SK-N-SH (cell line): Measurements from ENCODE around the gene POLE2. TPM values are rescaled to one million over a fixed set of nuclear protein-coding genes. Genes with fewer than 3 reads are reported as not detected.

Source experiments
- CTCF ChIA-PET: fragments of 300-600, 350-600 bp; formaldehyde crosslinking; extraction: SDS; loops from one replicate; lab custom pipeline; 2021; lab: Yijun Ruan, JAX
- POLR2A ChIA-PET: fragments of 350-600 bp; sonication (Branson Sonifier 250); formaldehyde crosslinking; extraction: SDS; loops from one replicate; lab custom pipeline; 2020; ENCODE audit warnings: antibody characterized with exemption, inconsistent platforms; lab: Yijun Ruan, JAX
- DNase-seq: peaks from one replicate; pipeline ENCODE4 v3.0.0; 2012
- H2AFZ ChIP-seq: fragments of 200-600 bp; sonication (generic); 2 replicates; pipeline ENCODE4 v1.8.1; 2016; ENCODE audit warnings: antibody characterized with exemption, mild to moderate bottlenecking, low read depth
- H3F3A ChIP-seq: fragments of 200-600 bp; sonication (generic); replicated peaks from 2 replicates; pipeline ENCODE3; 2016; ENCODE audit warnings: antibody characterized with exemption, mild to moderate bottlenecking; ENCODE audit not compliant: insufficient read depth
- H3K27ac ChIP-seq, 2 experiments: fragments of 200-500 bp in 1 of 2; fragments of 200-600 bp in 1 of 2; sonication (Bioruptor generic) in 1 of 2; sonication (generic), shearing (Covaris generic) in 1 of 2; 2 replicates each; pipeline versions ENCODE4 v1.5.1 to v1.6.1; 2014 to 2016; ENCODE audit warnings: low read depth in 2 of 2, inconsistent platforms in 1 of 2, low read length in 1 of 2, mild to moderate bottlenecking in 1 of 2, mixed read lengths in 1 of 2
- H3K27me3 ChIP-seq: fragments of 200-600 bp; sonication (generic), shearing (Covaris generic); 2 replicates; pipeline ENCODE4 v1.6.1; 2016; ENCODE audit warnings: mixed run types; ENCODE audit not compliant: insufficient read depth
- H3K36me3 ChIP-seq, 2 experiments: fragments of 200-500 bp in 1 of 2; fragments of 200-600 bp in 1 of 2; sonication (Bioruptor generic) in 1 of 2; sonication (generic) in 1 of 2; replicated peaks in 1 of 2; 2 replicates each; pipeline versions ENCODE3 to v1.5.1; 2014 to 2016; ENCODE audit warnings: low read length in 1 of 2, mild to moderate bottlenecking in 1 of 2; ENCODE audit not compliant: insufficient read depth in 2 of 2, control insufficient read depth in 1 of 2
- H3K4me1 ChIP-seq, 2 experiments: fragments of 200-500 bp in 1 of 2; fragments of 200-600 bp in 1 of 2; sonication (Bioruptor generic) in 1 of 2; sonication (generic), shearing (Covaris generic) in 1 of 2; 2 replicates each; pipeline versions ENCODE4 v1.5.1 to v1.6.1; 2014 to 2016; ENCODE audit warnings: low read depth in 1 of 2, low read length in 1 of 2, mixed run types in 1 of 2; ENCODE audit not compliant: insufficient read depth in 2 of 2, control insufficient read depth in 1 of 2
- H3K4me2 ChIP-seq: fragments of 200-600 bp; sonication (generic), shearing (Covaris generic); 2 replicates; pipeline ENCODE4 v1.6.1; 2017; ENCODE audit warnings: mixed run types
- H3K4me3 ChIP-seq, 2 experiments: fragments of 200-500 bp in 1 of 2; fragments of 200-600 bp in 1 of 2; sonication (Bioruptor generic) in 1 of 2; sonication (generic), shearing (Covaris generic) in 1 of 2; 2 replicates each; pipeline versions ENCODE4 v1.5.1 to v1.8.1; 2014 to 2016; ENCODE audit warnings: low read depth in 2 of 2, inconsistent platforms in 1 of 2, low read length in 1 of 2, mild to moderate bottlenecking in 1 of 2, mixed read lengths in 1 of 2, moderate library complexity in 1 of 2
- H3K79me2 ChIP-seq: fragments of 200-600 bp; sonication (generic); 2 replicates; pipeline ENCODE4 v1.8.1; 2017; ENCODE audit warnings: mild to moderate bottlenecking; ENCODE audit not compliant: insufficient read depth
- H3K9ac ChIP-seq: fragments of 200-600 bp; sonication (generic); 2 replicates; pipeline ENCODE4 v1.6.1; 2017; ENCODE audit warnings: mixed run types
- H3K9me2 ChIP-seq: fragments of 200-600 bp; sonication (generic); 2 replicates; pipeline ENCODE4 v1.6.1; 2017; ENCODE audit warnings: mixed run types
- H3K9me3 ChIP-seq: fragments of 200-600 bp; sonication (generic); 2 replicates; pipeline ENCODE4 v1.6.1; 2017; ENCODE audit warnings: mixed run types, mild to moderate bottlenecking, moderate library complexity
- H4K20me1 ChIP-seq: fragments of 200-600 bp; sonication (generic); 2 replicates; pipeline ENCODE4 v1.6.1; 2017; ENCODE audit warnings: mild to moderate bottlenecking, mixed run types; ENCODE audit not compliant: insufficient read depth
- CHD2 ChIP-seq: fragments of 150-350 bp; IDR thresholded peaks from 2 replicates; pipeline ENCODE4 v1.6.1; 2018; ENCODE audit warnings: low read length; ENCODE audit not compliant: partially characterized antibody
- MAX ChIP-seq: IDR thresholded peaks from 2 replicates; pipeline ENCODE4 v1.4.0; 2012; ENCODE audit warnings: low read depth
- MXI1 ChIP-seq: IDR thresholded peaks from 2 replicates; pipeline ENCODE4 v1.6.1; 2012; ENCODE audit warnings: mild to moderate bottlenecking, low read depth, low read length, improper control_type of control experiment
- NRF1 ChIP-seq: IDR thresholded peaks from 2 replicates; pipeline ENCODE4 v1.6.1; 2012; ENCODE audit warnings: low read depth, mild to moderate bottlenecking, low read length
- POLR2AphosphoS5 ChIP-seq: IDR thresholded peaks from 2 replicates; pipeline ENCODE4 v1.6.1; 2012; ENCODE audit warnings: low read depth, low read length
- REST ChIP-seq: IDR thresholded peaks from 2 replicates; pipeline ENCODE4 v1.6.1; 2012; ENCODE audit warnings: mild to moderate bottlenecking, low read depth, low read length, moderate library complexity
- SIN3A ChIP-seq: IDR thresholded peaks from 2 replicates; pipeline ENCODE4 v1.6.1; 2012; ENCODE audit warnings: low read depth, mild to moderate bottlenecking, low read length, moderate library complexity, borderline replicate concordance
- SMC3 ChIP-seq: IDR thresholded peaks from 2 replicates; pipeline ENCODE4 v1.6.1; 2012; ENCODE audit warnings: low read depth, low read length, improper control_type of control experiment
- TAF1 ChIP-seq: IDR thresholded peaks from 2 replicates; pipeline ENCODE4 v1.6.1; 2012; ENCODE audit warnings: low read depth, mild to moderate bottlenecking, low read length, moderate library complexity, borderline replicate concordance
- YY1 ChIP-seq: IDR thresholded peaks from 2 replicates; pipeline ENCODE4 v1.4.0; 2012; ENCODE audit warnings: low read depth, mild to moderate bottlenecking
- WGBS: methylation state at CpG from one replicate; pipeline ENCODE4 v1.1.6; 2017; ENCODE audit warnings: low lambda C conversion rate; 5-methylcytosine and 5-hydroxymethylcytosine counted together
- polyA plus RNA-seq, 3 experiments: library from polyadenylated mRNA; depleted of rRNA; stranded (reverse); fragments of >200 nt; gene quantifications; 2 replicates each; pipeline ENCODE4 v1.2.3, GENCODE V29; 2012

Gene POLE2
- polyA plus RNA-seq, 1 of the 3 experiments (the other 2 are of a cell fraction) = 8.5 TPM

- TF ChIP-seq SIN3A = peak; percentile 44; the same call in 1 of the 2 replicates
- TF ChIP-seq TAF1 = peak; percentile 37; the same call in 1 of the 2 replicates
- TF ChIP-seq POLR2AphosphoS5 = peak; percentile 57
- TF ChIP-seq CHD2 = peak; percentile 47
- TF ChIP-seq MAX = peak; percentile 74
- TF ChIP-seq MXI1 = 0 out of 2 replicates have a peak, but pooled peaks have one; percentile 47
- TF ChIP-seq REST = no peak
- no peak for TF ChIP-seq SMC3
- TF ChIP-seq YY1 = peak; percentile 19; the same call in 1 of the 2 replicates
- TF ChIP-seq NRF1 = no peak
- ChIA-PET CTCF (interaction anchor here (0.7 to 2.1 kb wide), 5 partner anchors 15 to 169 kb away, joined by 3 to 7 read pairs (median 3); partner anchors contain the start of gene KLHDC2), POLR2A (interaction anchor here (1.1 to 1.6 kb wide), 2 partner anchors 75 to 76 kb away, joined by 5 to 9 read pairs; partner anchors contain the start of gene KLHDC2)
- Histone ChIP-seq H3K27me3 (no peaks in the 10 kb centered on the region), H3K9me2 (no peaks in the 10 kb centered on the region), H4K20me1 (no peaks in the 10 kb centered on the region), H3K4me1 (peaks cover 0 to 4% of the 10 kb centered on the region in 2 experiments; a peak in 1 of 4 replicates), H3K36me3 (no peaks in the 10 kb centered on the region), H3K4me3 (peak within 1 kb of the TSS; percentile 61 to 78), H3K9ac (peak within 1 kb of the TSS; percentile 81), H3F3A (peaks cover 28% of the 10 kb centered on the region), H3K27ac (peak within 1 kb of the TSS; percentile 71 to 90; a peak in 3 of 4 replicates), H2AFZ (peak within 1 kb of the TSS; percentile 99), H3K4me2 (peak within 1 kb of the TSS; percentile 78), H3K9me3 (no peaks in the 10 kb centered on the region), H3K79me2 (peaks cover 10% of the 10 kb centered on the region; the same call in 1 of the 2 replicates)
- 9% methylated on average over 30 of the region's 88 CpGs for WGBS
- DNase-seq = peak; percentile 88
Measured at GRCh38 chr14:49692811-49693734, 5.1 kb upstream of the POLE2 start, which contains the start of gene KLHDC1. Gene KLHDC1 (plus strand): TSS chr14:49693120. CDS start chr14:49693195, 75 bp downstream.
